ENCODE measurements around the gene TRIP12. TPM values are rescaled to one million over a fixed set of nuclear protein-coding genes. Genes with fewer than 3 reads are reported as not detected.

TRIP12 gene
- total and polyA plus RNA-seq, 2 experiments from 2014 or later = 21.5 to 133 TPM

GRCh38 chr2:229852565-229852964 lies 69.2 kb downstream of the TRIP12 start:
- DNase-seq (ENCODE audit: low spot score) = no peak

More at GRCh38 chr2:229852565-229852964, 69.2 kb downstream of the TRIP12 start:
- Mint-ChIP-seq H3K4me1 (peaks cover 20% of the 10 kb centered on the region), H3K27me3 (ENCODE audit: insufficient read depth, low read depth, poor library complexity) (peaks cover 4% of the 10 kb centered on the region), H3K27ac (no peak overlapping the region), H3K36me3 (ENCODE audit: low read depth) (peaks cover 31% of the 10 kb centered on the region), H3K9me3 (peaks cover 5% of the 10 kb centered on the region; the same call in 1 of the 3 replicates), H3K4me3 (no peak overlapping the region)
- Histone ChIP-seq H4K20me1 (replicated peaks; ENCODE audit: insufficient read depth) (peaks cover 4% of the 10 kb centered on the region), H3K27me3 (ENCODE audit: insufficient read depth) (no peaks in the 10 kb centered on the region), H3F3A (replicated peaks; ENCODE audit: low read depth) (no peaks in the 10 kb centered on the region), H3K27ac (ENCODE audit: low read depth) (no peak overlapping the region), H3K4me2 (no peak overlapping the region), H3K9me2 (ENCODE audit: insufficient read depth) (no peaks in the 10 kb centered on the region), H3K79me2 (replicated peaks; ENCODE audit: insufficient read depth) (peaks cover 65% of the 10 kb centered on the region), H3K4me3 (no peak overlapping the region), H3K36me3 (ENCODE audit: insufficient read depth) (no peaks in the 10 kb centered on the region), H3K4me1 (ENCODE audit: insufficient read depth) (peaks cover 5% of the 10 kb centered on the region; the same call in 1 of the 2 replicates), H2AFZ (no peak overlapping the region)
- no peak for ATAC-seq
- TF ChIP-seq CTCF (conservative IDR thresholded peaks at IDR 0.05; ENCODE audit: low read depth in 2 of 2) = no peak
- TF ChIP-seq POLR2AphosphoS5 (IDR thresholded peaks at IDR 0.05; ENCODE audit: low read depth) = no peak
- no peak for TF ChIP-seq ZNF331 (CRISPR knock-in tag; IDR thresholded peaks at IDR 0.05; ENCODE audit: low read depth)
- TF ChIP-seq EZH2 (IDR thresholded peaks at IDR 0.05; ENCODE audit: low read depth, unreplicated experiment) = no peak
- no peak for TF ChIP-seq EZH2phosphoT487 (IDR thresholded peaks at IDR 0.05; ENCODE audit: unreplicated experiment)
- TF ChIP-seq STAT1 (IDR thresholded peaks at IDR 0.05; ENCODE audit: unreplicated experiment) = no peak
- no peak for TF ChIP-seq NANOG (IDR thresholded peaks at IDR 0.05; ENCODE audit: borderline replicate concordance)
- no peak for TF ChIP-seq ZNF114 (CRISPR knock-in tag; IDR thresholded peaks at IDR 0.05)
- TF ChIP-seq JUNB (IDR thresholded peaks at IDR 0.05; ENCODE audit: unreplicated experiment) = no peak
- no peak for TF ChIP-seq ZNF462 (CRISPR knock-in tag; IDR thresholded peaks at IDR 0.05)
- no peak for TF ChIP-seq REST (IDR thresholded peaks at IDR 0.05; ENCODE audit: unreplicated experiment)
- no peak for TF ChIP-seq ETS1 (IDR thresholded peaks at IDR 0.05)
- TF ChIP-seq CREB1 (CRISPR knock-in tag; IDR thresholded peaks at IDR 0.05; ENCODE audit: low read depth) = no peak

Measured in GM23338 (cell line).